GM12873 (cell line): ENCODE measurements around the gene DYNLT1.

Experiments
- TF ChIP-seq, protein P1 (sequence below): IDR thresholded peaks from 2 replicates; pipeline ENCODE4 v1.5.1; 2012; ENCODE audit warnings: low read depth, mild to moderate bottlenecking, moderate library complexity, low read length, control low read depth; ENCODE audit not compliant: insufficient read depth; ENCODE audit errors: missing control alignments

Gene DYNLT1

GRCh38 chr6:158667360-158667981 lies 22.9 kb upstream of the DYNLT1 start:
- TF ChIP-seq, protein P1, sequence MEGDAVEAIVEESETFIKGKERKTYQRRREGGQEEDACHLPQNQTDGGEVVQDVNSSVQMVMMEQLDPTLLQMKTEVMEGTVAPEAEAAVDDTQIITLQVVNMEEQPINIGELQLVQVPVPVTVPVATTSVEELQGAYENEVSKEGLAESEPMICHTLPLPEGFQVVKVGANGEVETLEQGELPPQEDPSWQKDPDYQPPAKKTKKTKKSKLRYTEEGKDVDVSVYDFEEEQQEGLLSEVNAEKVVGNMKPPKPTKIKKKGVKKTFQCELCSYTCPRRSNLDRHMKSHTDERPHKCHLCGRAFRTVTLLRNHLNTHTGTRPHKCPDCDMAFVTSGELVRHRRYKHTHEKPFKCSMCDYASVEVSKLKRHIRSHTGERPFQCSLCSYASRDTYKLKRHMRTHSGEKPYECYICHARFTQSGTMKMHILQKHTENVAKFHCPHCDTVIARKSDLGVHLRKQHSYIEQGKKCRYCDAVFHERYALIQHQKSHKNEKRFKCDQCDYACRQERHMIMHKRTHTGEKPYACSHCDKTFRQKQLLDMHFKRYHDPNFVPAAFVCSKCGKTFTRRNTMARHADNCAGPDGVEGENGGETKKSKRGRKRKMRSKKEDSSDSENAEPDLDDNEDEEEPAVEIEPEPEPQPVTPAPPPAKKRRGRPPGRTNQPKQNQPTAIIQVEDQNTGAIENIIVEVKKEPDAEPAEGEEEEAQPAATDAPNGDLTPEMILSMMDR: no peak

DNA sequence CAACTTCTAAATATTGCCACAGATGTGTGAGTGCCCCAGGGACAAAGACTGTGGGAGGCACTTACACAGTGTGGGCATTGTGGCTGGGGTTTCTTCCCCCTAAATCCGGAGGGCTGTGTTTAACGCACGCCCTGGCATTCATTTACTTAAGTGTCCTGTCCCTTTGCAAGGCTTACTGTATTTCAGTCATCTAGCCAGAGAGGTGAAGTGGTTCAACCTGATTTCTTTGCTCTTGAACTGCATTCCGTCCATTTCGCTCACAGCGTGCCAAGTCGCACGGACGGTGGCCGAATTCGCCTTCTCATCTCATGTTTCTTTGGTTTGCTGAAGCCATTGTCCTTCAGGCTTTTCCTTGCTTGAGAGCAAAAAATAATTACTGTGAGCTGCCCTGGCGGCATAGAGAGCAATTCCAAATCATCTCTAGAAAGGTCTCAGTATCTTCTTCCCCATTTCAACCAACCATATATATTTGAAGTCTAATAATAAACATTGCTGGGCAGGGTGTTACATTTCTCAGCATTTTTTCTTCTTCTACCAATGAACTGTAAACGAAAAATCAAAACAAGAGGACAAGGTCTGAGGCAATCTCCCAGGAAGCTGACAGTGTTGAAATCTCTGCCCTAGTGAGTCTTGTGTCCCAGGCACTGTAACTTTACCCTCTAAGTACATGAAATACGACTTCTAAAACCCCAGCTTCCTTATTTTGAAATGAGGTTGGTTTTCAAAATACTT lies 22.3 kb upstream of the DYNLT1 start:
- TF ChIP-seq, protein P1: no peak

DNA sequence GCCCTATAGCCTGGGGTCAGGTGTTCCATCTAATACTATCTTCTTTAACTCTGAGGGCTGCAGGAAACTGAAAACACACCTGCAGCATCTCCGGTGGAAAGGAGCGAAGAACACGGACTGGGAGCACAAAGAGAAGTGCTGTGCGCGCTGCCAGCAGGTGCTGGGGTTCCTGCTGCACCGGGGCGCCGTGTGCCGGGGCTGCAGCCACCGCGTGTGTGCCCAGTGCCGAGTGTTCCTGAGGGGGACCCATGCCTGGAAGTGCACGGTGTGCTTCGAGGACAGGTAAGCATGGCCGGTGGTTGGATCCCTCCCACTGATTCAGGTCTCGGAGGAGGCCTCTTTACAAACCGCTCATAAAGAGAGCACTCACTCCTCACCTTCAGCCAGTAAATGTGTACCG lies 20.8 kb upstream of the DYNLT1 start:
- TF ChIP-seq, protein P1: no peak

DNA sequence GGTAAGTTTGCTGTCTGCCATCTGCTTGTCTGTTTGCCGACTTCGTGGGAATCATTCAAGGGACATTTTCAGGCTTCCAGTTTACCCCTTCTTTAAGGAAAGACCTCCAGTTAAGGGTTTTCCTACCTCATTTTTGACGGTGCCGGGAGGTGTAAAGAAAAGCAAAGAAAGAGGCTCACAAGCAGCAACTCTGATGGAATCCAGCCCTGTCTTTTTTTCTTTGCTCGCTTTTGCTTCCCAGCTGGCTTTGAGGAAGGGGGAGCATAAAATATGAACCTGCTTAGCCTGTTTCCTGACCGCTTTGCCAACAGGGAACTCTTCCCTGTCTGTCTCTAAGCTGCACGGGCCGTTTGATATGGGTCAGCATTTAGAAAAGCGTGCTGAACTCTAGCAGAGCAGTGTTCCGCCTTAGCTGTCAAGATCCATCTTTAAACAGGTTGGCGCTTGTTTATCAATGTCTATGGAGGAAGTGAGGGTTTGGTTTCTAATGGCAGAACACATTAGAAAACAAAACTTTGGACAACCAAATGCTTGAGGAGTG lies 19.2 kb upstream of the DYNLT1 start:
- TF ChIP-seq, protein P1: no peak

GRCh38 chr6:158662954-158663624 lies 18.5 kb upstream of the DYNLT1 start:
- TF ChIP-seq, protein P1: no peak

- TF ChIP-seq, protein P1: no peak
Observed at GRCh38 chr6:158662607-158662953, 18.0 kb upstream of the DYNLT1 start.

DNA sequence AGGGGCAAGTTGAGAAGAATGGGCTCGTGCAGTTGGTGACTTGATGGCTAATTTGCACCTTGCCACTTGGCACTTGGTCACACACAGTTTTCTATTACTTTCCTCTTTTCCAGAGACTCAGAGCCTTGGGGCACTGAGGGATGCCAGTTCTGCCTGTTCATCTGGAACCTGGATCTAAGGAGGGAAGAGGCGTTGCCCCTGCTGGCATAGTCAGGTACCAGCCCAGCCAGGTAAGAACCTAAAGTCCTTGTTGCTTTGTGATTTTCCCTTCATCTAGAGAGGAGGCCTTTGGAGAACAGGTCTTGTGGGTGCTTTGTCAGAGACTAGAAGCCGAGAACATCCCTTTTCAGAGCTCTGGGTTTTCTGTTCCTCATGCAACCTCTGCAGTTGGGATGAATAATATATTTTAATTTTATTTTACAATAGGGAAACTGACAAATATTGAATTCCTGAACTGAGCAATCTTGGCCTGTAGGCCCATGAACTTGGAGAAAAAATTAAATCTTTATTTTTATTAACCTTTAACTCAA lies 16.7 kb upstream of the DYNLT1 start:
- TF ChIP-seq, protein P1: no peak
